ENCODE data around the gene GJC1.
"Not testable (repeated sequence)": the region's sequence is repeated elsewhere in the genome, so short reads cannot be mapped to it uniquely, and the experiment has no call there.

Gene GJC1

DNA sequence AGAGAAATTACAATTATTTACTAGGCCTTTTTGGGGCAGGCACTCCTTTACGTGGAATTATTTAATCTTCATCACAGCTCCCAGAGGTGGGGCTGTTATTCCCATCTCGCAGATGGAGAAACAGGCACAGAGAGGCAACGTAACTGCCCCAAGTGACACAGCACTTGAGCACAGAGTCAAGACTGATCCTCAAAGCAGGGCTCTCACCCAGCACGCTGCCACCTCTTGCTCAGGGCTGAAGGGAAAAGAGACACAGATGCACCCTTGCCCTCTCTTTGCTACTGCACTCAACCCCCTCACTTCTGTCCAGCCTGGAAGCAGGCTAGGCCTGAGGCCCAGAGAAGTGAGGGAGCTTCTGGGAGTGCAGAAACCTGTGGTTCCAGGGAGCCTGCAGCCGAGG, 66.9 kb downstream of the GJC1 start:
- FAIRE-seq (no peak), DNase-seq (ENCODE audit: insufficient read length) (no peak)
- TF ChIP-seq POLR2A (IDR thresholded peaks at IDR 0.05; ENCODE audit: low read depth, low read length) (no peak), TAF1 (IDR thresholded peaks at IDR 0.05; ENCODE audit: borderline replicate concordance, low read depth, low read length) (no peak), POLR2AphosphoS5 (IDR thresholded peaks at IDR 0.05; ENCODE audit: low read depth, low read length) (no peak)

DNA sequence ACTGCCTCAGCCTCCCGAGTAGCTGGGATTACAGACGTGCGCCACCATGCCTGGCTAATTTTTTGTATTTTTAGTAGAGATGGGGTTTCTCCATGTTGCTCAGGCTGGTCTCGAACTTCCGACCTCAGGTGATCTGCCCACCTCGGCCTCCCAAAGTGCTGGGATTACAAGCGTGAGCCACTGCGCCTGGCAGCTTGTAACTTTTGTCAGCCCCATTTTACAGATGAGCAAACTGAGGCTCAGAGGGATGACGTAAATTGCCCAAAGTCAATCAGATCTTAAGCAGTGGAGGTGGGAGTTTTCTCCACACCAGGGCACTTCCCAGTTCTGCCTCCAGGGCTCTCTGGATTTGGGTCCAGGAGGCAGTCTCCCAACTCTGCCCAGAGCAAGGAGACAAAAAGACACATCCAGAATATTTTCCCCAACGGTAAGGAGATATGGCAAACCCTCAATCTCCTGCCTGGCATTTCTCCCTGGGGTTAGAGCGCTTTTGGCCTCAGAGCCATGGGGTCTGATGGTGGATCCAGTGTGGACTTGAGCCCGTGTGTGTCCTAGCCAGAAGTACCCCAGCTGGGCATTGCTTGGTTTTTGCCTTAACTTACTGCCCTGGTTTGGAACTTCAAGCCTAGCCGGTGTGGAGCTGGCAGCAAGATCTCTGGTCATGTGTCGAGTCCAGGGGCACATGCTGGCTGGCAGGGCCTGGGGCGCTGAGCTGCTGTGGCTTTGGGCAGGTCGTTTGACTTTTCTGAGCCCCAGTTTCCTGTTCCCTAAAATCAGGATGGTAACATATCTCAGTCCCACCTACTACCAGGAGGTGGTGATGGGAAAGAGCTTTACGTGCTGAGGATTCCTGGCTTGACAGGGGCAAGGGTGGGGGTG, 67.9 kb downstream of the GJC1 start:
- no peak for TF ChIP-seq TAF1 (IDR thresholded peaks at IDR 0.05; ENCODE audit: borderline replicate concordance, low read depth, low read length)
- no peak for TF ChIP-seq POLR2A (IDR thresholded peaks at IDR 0.05; ENCODE audit: low read depth, low read length)
- no peak for TF ChIP-seq POLR2AphosphoS5 (IDR thresholded peaks at IDR 0.05; ENCODE audit: low read depth, low read length)

GRCh38 chr17:44760474-44761308, 69.4 kb downstream of the GJC1 start:
- TF ChIP-seq TAF1 (IDR thresholded peaks at IDR 0.05; ENCODE audit: borderline replicate concordance, low read depth, low read length), result no peak
- TF ChIP-seq POLR2A (IDR thresholded peaks at IDR 0.05; ENCODE audit: low read depth, low read length), result no peak
- TF ChIP-seq POLR2AphosphoS5 (IDR thresholded peaks at IDR 0.05; ENCODE audit: low read depth, low read length), result no peak
- no peak for FAIRE-seq
- DNase-seq (ENCODE audit: insufficient read length), result no peak

More for the DNA sequence above, 67.9 kb downstream of the GJC1 start:
- FAIRE-seq, result no peak
- no peak for DNase-seq (ENCODE audit: insufficient read length)

- TF ChIP-seq POLR2AphosphoS5 (IDR thresholded peaks at IDR 0.05; ENCODE audit: low read depth, low read length) (no peak), TAF1 (IDR thresholded peaks at IDR 0.05; ENCODE audit: borderline replicate concordance, low read depth, low read length) (no peak), POLR2A (IDR thresholded peaks at IDR 0.05; ENCODE audit: low read depth, low read length) (no peak)
- DNase-seq (ENCODE audit: insufficient read length) (no peak), FAIRE-seq (no peak)
Observed at GRCh38 chr17:44759916-44760243, 70.2 kb downstream of the GJC1 start.

DNA sequence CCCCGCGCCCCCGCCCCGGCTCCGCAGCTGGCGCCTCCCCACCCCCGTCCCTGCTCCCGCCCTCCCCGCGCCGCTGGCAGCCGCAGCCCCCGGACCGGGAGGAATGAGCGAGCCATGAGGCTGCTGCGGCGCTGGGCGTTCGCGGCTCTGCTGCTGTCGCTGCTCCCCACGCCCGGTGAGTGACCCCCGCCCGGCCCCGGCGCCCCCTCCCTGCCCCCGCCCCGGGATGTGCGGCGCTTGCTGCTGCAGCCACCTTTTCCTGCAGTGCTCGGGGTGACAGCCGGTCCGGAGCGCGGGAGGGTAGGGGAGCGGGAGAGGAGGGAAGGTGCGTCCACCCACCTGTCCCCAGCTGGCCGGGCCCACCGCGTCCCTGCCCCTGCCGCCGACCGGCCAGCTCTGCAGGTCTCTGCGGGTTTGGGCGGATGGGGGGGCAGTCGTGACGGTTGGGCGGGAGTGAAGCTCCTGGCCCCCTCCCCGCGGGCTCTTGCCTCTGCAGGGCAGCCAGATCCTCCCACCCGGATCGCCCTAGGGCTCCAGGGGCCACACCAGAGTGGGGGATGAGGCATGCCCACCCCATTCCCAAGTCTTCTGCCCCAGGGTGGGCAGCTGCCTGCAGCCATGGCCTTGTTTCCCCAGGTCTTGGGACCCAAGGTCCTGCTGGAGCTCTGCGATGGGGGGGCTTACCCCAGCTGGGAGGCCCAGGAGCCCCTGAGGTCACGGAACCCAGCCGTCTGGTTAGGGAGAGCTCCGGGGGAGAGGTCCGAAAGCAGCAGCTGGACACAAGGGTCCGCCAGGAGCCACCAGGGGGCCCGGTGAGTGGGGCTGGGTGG, 70.8 kb downstream of the GJC1 start:
- no peak for TF ChIP-seq POLR2AphosphoS5 (IDR thresholded peaks at IDR 0.05; ENCODE audit: low read depth, low read length)
- TF ChIP-seq POLR2A (IDR thresholded peaks at IDR 0.05; ENCODE audit: low read depth, low read length), result no peak
- no peak for TF ChIP-seq TAF1 (IDR thresholded peaks at IDR 0.05; ENCODE audit: borderline replicate concordance, low read depth, low read length)
- DNase-seq (ENCODE audit: insufficient read length), result no peak
- FAIRE-seq, result no peak

DNA sequence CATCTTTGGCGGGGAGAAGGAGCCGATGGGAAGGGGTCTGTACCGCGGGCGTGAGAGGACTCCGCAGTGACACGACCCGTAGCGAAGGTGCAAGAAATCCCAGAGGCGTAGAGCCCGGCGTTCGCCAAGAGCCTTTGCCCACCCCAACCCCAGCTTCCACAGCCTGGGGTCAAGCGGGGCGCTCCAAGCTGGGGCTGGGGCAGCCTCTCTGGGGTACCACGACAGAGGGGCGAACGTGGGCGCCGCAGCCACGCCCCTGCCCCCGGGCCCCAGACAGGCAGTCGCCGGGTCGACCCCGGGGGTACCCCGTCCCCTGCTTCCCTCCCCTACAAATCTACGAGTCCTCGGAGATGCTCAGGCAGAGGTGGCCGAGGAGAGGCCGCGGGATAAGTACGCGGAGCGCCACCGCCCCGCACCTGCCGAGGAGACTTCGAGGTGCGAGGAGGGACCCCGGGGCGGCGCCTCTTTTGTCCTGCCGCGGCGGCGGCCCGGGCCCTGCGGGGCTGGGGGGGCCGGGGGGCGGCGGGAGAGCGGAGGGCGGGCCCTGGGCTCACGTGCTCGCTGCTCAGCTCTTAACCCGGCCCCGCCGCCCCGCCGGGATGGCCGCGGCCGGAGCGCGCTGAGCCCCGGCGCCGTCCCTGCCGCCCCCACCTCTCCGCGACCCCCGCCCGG, 71.5 kb downstream of the GJC1 start, which contains the start of gene ADAM11:
Gene ADAM11 (plus strand): TSS at position 575 of the 672 bp plus-strand sequence. CDS start 212 bp downstream, outside the sequence.
- FAIRE-seq, result no peak
- no peak for DNase-seq (ENCODE audit: insufficient read length)
- TF ChIP-seq TAF1 (IDR thresholded peaks at IDR 0.05; ENCODE audit: borderline replicate concordance, low read depth, low read length), result no peak
- no peak for TF ChIP-seq POLR2AphosphoS5 (IDR thresholded peaks at IDR 0.05; ENCODE audit: low read depth, low read length)
- no peak for TF ChIP-seq POLR2A (IDR thresholded peaks at IDR 0.05; ENCODE audit: low read depth, low read length)

DNA sequence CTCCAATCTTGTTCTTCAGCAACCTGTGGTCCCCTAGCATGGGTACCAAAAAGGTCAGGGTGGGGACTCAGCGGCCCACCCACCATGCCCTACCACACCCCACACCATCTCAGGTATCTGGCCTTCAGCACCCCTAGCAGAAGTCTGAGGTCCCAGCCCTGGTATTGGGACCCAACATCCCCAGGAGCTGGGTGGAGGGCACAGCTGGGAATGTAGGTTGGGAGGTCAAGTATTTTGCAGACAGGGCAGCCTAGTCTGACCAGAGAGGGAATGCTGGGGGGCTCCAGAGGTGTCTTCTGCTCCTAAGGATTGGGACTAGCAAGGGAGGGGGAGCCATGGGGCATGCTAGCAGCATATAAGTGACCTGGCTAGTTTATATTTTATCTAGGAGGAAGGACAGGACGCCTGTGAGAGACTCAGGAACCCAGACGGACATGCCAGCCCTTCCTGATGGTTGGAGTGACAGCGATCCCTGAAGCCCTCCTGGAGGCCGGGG, 72.1 kb downstream of the GJC1 start:
- DNase-seq (ENCODE audit: insufficient read length) (no peak), FAIRE-seq (no peak)
- TF ChIP-seq POLR2AphosphoS5 (IDR thresholded peaks at IDR 0.05; ENCODE audit: low read depth, low read length) (no peak), TAF1 (IDR thresholded peaks at IDR 0.05; ENCODE audit: borderline replicate concordance, low read depth, low read length) (no peak), POLR2A (IDR thresholded peaks at IDR 0.05; ENCODE audit: low read depth, low read length) (no peak)

GRCh38 chr17:44757045-44757917, 72.8 kb downstream of the GJC1 start:
- no peak for TF ChIP-seq TAF1 (IDR thresholded peaks at IDR 0.05; ENCODE audit: borderline replicate concordance, low read depth, low read length)
- TF ChIP-seq POLR2AphosphoS5 (IDR thresholded peaks at IDR 0.05; ENCODE audit: low read depth, low read length), result no peak
- TF ChIP-seq POLR2A (IDR thresholded peaks at IDR 0.05; ENCODE audit: low read depth, low read length), result no peak
- DNase-seq (ENCODE audit: insufficient read length), result no peak
- no peak for FAIRE-seq

GRCh38 chr17:44755180-44755579, 74.9 kb downstream of the GJC1 start:
- not testable (repeated sequence) for FAIRE-seq; DNase-seq (ENCODE audit: insufficient read length)

DNA sequence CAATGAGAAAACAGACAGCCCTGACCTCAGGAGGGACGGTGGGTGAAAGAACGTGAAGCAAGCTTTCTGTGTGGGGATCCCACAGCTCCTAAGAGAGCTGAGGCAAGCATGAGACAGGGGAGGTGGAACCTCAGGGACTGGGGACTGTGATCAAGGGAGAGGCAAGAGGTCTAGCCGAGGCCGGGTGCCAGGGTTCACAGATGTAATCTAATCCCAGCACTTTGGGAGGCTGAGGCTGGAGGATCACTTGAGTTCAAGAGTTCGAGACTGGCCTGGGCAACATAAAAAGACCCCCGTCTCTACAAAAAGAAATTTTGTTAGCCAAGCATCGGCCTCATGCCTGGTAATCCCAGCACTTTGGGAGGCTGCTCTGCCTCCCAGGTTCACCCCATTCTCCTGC, 75.8 kb downstream of the GJC1 start:
- FAIRE-seq (no peak), DNase-seq (ENCODE audit: insufficient read length) (no peak)
- no peak for TF ChIP-seq TAF1 (IDR thresholded peaks at IDR 0.05; ENCODE audit: borderline replicate concordance, low read depth, low read length)
- TF ChIP-seq POLR2AphosphoS5 (IDR thresholded peaks at IDR 0.05; ENCODE audit: low read depth, low read length), result no peak
- TF ChIP-seq POLR2A (IDR thresholded peaks at IDR 0.05; ENCODE audit: low read depth, low read length), result no peak

Measured in GM12892 (cell line).